HepG2 (cell line): ENCODE measurements around the gene CENPB. TPM values are rescaled to one million over a fixed set of nuclear protein-coding genes. Genes with fewer than 3 reads are reported as not detected.

Experiments used
- ATAC-seq: fragments of 200-7000 bp; cut with Tn5 transposase; 3 replicates; pipeline ENCODE4 v1.9.1; 2020; ENCODE audit warnings: mild to moderate bottlenecking, moderate library complexity
- BruUV-seq: library from RNA; stranded (reverse); fragments of 400-500 nt; replicated peaks from 2 replicates; lab custom pipeline; 2021; lab: Mats Ljungman, UMichigan
- CTCF ChIA-PET: fragments of 300-600 bp; formaldehyde crosslinking; extraction: SDS; loops from one replicate; lab custom pipeline; 2021; ENCODE audit warnings: low total read pairs, inconsistent platforms, low intra/inter-chr PET ratio; lab: Yijun Ruan, JAX
- POLR2A ChIA-PET: fragments of 350-600 bp; sonication (Branson Sonifier 250); formaldehyde crosslinking; loops from one replicate; lab custom pipeline; 2020; ENCODE audit warnings: antibody characterized with exemption, inconsistent platforms; lab: Yijun Ruan, JAX
- DNase-seq: peaks from one replicate; pipeline ENCODE4 v3.0.0-alpha.2; 2015; ENCODE audit warnings: low spot score
- FAIRE-seq: peaks from 3 replicates; lab custom pipeline; 2011; peaks lifted over from hg19 to GRCh38; lab: Jason Lieb, UNC
- H2AFZ ChIP-seq: one replicate; pipeline ENCODE4 v1.6.1; 2011; ENCODE audit warnings: low read length, inconsistent platforms
- H3K27ac ChIP-seq: fragments of 300-600 bp; 3 replicates; pipeline ENCODE4 v1.8.0; 2011; ENCODE audit warnings: mixed run types, mild to moderate bottlenecking, mixed read lengths, low read length, inconsistent platforms; ENCODE audit not compliant: insufficient read depth; ENCODE audit errors: extremely low read length
- H3K27me3 ChIP-seq, 2 experiments: fragments of 200-600 bp in 1 of 2; 2 replicates in 1 of 2; 3 replicates in 1 of 2; pipeline versions ENCODE4 v1.6.0 to v1.8.0; 2011; ENCODE audit warnings: low read length in 2 of 2, mild to moderate bottlenecking in 2 of 2, moderate library complexity in 2 of 2, inconsistent platforms in 1 of 2; ENCODE audit not compliant: insufficient read depth in 2 of 2, control insufficient read depth in 1 of 2
- H3K36me3 ChIP-seq, 2 experiments: fragments of 200-600 bp in 1 of 2; replicated peaks in 1 of 2; 2 replicates in 1 of 2; 3 replicates in 1 of 2; pipeline versions ENCODE4 v1.5.1 to v1.8.0; 2011; ENCODE audit warnings: low read length in 2 of 2, inconsistent platforms in 1 of 2; ENCODE audit not compliant: insufficient read depth in 2 of 2, control insufficient read depth in 1 of 2
- H3K4me1 ChIP-seq: 2 replicates; pipeline ENCODE4 v1.5.1; 2012; ENCODE audit warnings: low read length, inconsistent platforms; ENCODE audit not compliant: insufficient read depth
- H3K4me2 ChIP-seq: 2 replicates; pipeline ENCODE4 v1.6.0; 2011; ENCODE audit warnings: low read depth, low read length, inconsistent platforms
- H3K4me3 ChIP-seq, 3 experiments: fragments of 200-600 bp in 1 of 3; sonication (generic), shearing (Covaris generic) in 1 of 3; replicated peaks in 1 of 3; 2 replicates each; pipeline ENCODE4 v1.5.1; 2011 to 2016; ENCODE audit warnings: low read length in 3 of 3, inconsistent platforms in 2 of 3, low read depth in 2 of 3, mild to moderate bottlenecking in 2 of 3, control low read depth in 1 of 3, mixed read lengths in 1 of 3; ENCODE audit not compliant: insufficient read depth in 1 of 3
- H3K79me2 ChIP-seq: one replicate; pipeline ENCODE4 v1.6.1; 2011; ENCODE audit warnings: low read length, inconsistent platforms; ENCODE audit not compliant: insufficient read depth
- H3K9ac ChIP-seq: 2 replicates; pipeline ENCODE4 v1.6.0; 2011; ENCODE audit warnings: mild to moderate bottlenecking, low read depth, low read length, inconsistent platforms; ENCODE audit not compliant: insufficient read depth
- H3K9me3 ChIP-seq: 2 replicates; pipeline ENCODE4 v1.5.1; 2012; ENCODE audit warnings: mild to moderate bottlenecking, low read length
- H4K20me1 ChIP-seq: 2 replicates; pipeline ENCODE4 v1.6.0; 2011; ENCODE audit warnings: inconsistent platforms, mild to moderate bottlenecking, low read length, moderate library complexity; ENCODE audit not compliant: insufficient read depth
- GATAD1 ChIP-seq: IDR thresholded peaks from 2 replicates; pipeline ENCODE4 v1.6.1; 2016; ENCODE audit warnings: missing genetic modification reagents, missing compliant biosample characterization
- HNRNPLL ChIP-seq: fragments of 200-400 bp; formaldehyde crosslinking; IDR thresholded peaks from 2 replicates; pipeline ENCODE4 v1.6.1; 2017; ENCODE audit warnings: mild to moderate bottlenecking, low read depth, low read length; ENCODE audit not compliant: poor library complexity, severe bottlenecking
- PRMT3 ChIP-seq: sonication (generic); formaldehyde crosslinking; IDR thresholded peaks from 2 replicates; pipeline ENCODE4 v1.8.1; 2022; ENCODE audit warnings: low read depth, mild to moderate bottlenecking, moderate library complexity, missing genetic modification reagents, borderline replicate concordance
- SMYD3 ChIP-seq: sonication (generic); formaldehyde crosslinking; IDR thresholded peaks from 2 replicates; pipeline ENCODE4 v1.8.1; 2023; ENCODE audit warnings: mild to moderate bottlenecking, missing genetic modification reagents
- STAT5B ChIP-seq: sonication (generic); formaldehyde crosslinking; IDR thresholded peaks from 2 replicates; pipeline ENCODE4 v1.4.0; 2020; ENCODE audit warnings: missing genetic modification reagents
- TOPORS ChIP-seq: sonication (generic); formaldehyde crosslinking; IDR thresholded peaks from 2 replicates; pipeline ENCODE4 v1.8.0; 2023; ENCODE audit warnings: mild to moderate bottlenecking, missing genetic modification reagents
- ZNF746 ChIP-seq: sonication (generic); formaldehyde crosslinking; IDR thresholded peaks from 2 replicates; pipeline ENCODE4 v1.8.0; 2022; ENCODE audit warnings: mild to moderate bottlenecking, missing genetic modification reagents
- ZNF83 ChIP-seq: sonication (generic); formaldehyde crosslinking; IDR thresholded peaks from 2 replicates; pipeline ENCODE4 v1.4.0; 2020; ENCODE audit warnings: missing genetic modification reagents, mild to moderate bottlenecking, borderline replicate concordance
- ZNF839 ChIP-seq: sonication (generic); formaldehyde crosslinking; IDR thresholded peaks from 2 replicates; pipeline ENCODE4 v1.4.0; 2020; ENCODE audit warnings: missing genetic modification reagents, mild to moderate bottlenecking, borderline replicate concordance
- ZSCAN5A ChIP-seq: sonication (generic); formaldehyde crosslinking; IDR thresholded peaks from 2 replicates; pipeline ENCODE4 v1.8.0; 2022; ENCODE audit warnings: mild to moderate bottlenecking, missing genetic modification reagents, borderline replicate concordance
- WGBS: methylation state at CpG from one replicate; pipeline ENCODE4 v1.1.6; 2017; ENCODE audit warnings: low lambda C conversion rate; 5-methylcytosine and 5-hydroxymethylcytosine counted together
- in situ Hi-C: cut with HindIII; loops from 2 replicates; pipeline ENCODE4 v1.10.0; 2017; ENCODE audit warnings: low pct_unique_long_range_greater_than_20kb; ENCODE audit not compliant: extremely low pct_ligation_motif_present
- intact Hi-C: fragments of 100-400 bp; cut with micrococcal nuclease; formaldehyde crosslinking; loops from one replicate; pipeline ENCODE4 v1.10.0; 2022; ENCODE audit not compliant: unreplicated experiment
- polyA plus RNA-seq, 8 experiments: library from polyadenylated mRNA; depleted of rRNA in 3 of 8; stranded (reverse) in 7 of 8; unstranded in 1 of 8; fragments of >200 nt; fragmentation: Illumina TruSeq in 4 of 8; extraction: Trizol in 4 of 8; gene quantifications; 2 replicates each; pipeline versions ENCODE4 v1.2.1 to v1.2.3, GENCODE V29; 2011 to 2016; ENCODE audit warnings: low read depth in 4 of 8, missing spikeins in 1 of 8, mixed read lengths in 1 of 8; ENCODE audit not compliant: insufficient read depth in 1 of 8
- total RNA-seq, 5 experiments: library from RNA; depleted of rRNA; stranded (reverse); fragments of >200 nt; fragmentation: Illumina TruSeq; extraction: Trizol; gene quantifications; 2 replicates each; pipeline ENCODE4 v1.2.3, GENCODE V29; 2016; ENCODE audit warnings: low read depth in 1 of 5
- TF ChIP-seq, protein P1 (sequence below): sonication (generic); formaldehyde crosslinking; IDR thresholded peaks from 2 replicates; pipeline ENCODE4 v1.5.0; 2020; ENCODE audit warnings: missing genetic modification reagents
- TF ChIP-seq, protein P2 (sequence below): sonication (generic); formaldehyde crosslinking; IDR thresholded peaks from 2 replicates; pipeline ENCODE4 v1.4.0; 2020; ENCODE audit warnings: missing genetic modification reagents, mild to moderate bottlenecking, borderline replicate concordance
- TF ChIP-seq, protein P3 (sequence below): sonication (generic); formaldehyde crosslinking; IDR thresholded peaks from 2 replicates; pipeline ENCODE4 v1.8.1; 2023; ENCODE audit warnings: mild to moderate bottlenecking, missing genetic modification reagents, borderline replicate concordance

CENPB gene
- total and polyA plus RNA-seq, 2 of the 13 experiments (the other 11 are each of a cell fraction or from before 2014, with no cell fraction given) = 10.4 to 54.5 TPM

DNA sequence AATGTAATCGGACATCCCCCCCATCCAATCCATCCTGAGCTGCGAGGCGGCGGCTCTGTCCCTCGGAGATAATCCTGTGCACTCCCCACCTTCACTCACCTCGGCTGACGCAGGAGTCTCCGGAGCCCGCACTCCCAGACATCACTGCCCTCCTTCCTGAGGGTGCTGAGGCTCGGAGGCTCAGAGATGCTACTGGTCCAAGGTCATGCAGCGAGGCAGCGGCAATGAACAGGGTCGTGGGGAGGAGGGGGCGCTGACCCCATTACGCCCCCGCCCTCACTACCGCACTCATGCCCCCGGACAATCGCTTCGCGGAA, 19.5 kb downstream of the CENPB start:
- no peaks in the 10 kb centered on the region for H3K9me3 ChIP-seq
- peak overlapping the region; percentile 39 for H3K27ac ChIP-seq
- H3K27me3 ChIP-seq = no peaks in the 10 kb centered on the region
- ATAC-seq = peak; percentile 10; the same call in 2 of the 3 replicates
- peak overlapping the region; percentile 81 for H3K9ac ChIP-seq
- H3K4me2 ChIP-seq = peak overlapping the region; percentile 97
- no peak for FAIRE-seq
- no peak overlapping the region for H2AFZ ChIP-seq
- intact Hi-C loops = no loop called here
- in situ Hi-C loops = no loop called here
- 3% methylated on average over 16 of the region's 21 CpGs for whole genome bisulfite sequencing
- H3K36me3 ChIP-seq = no peaks in the 10 kb centered on the region
- ChIA-PET POLR2A (interaction anchor here (0.8 to 3.4 kb wide), 11 partner anchors 11 to 369 kb away, joined by 3 to 74 read pairs (median 7); partner anchors contain the start of genes AP5S1, CDC25B, CENPB and MAVS), CTCF (no interaction called here)
- H3K4me3 ChIP-seq = peak overlapping the region; percentile 72 to 93 (median 89)
- no peak for DNase-seq
- H3K4me1 ChIP-seq = peaks cover 69% of the 10 kb centered on the region
- H3K79me2 ChIP-seq = peaks cover 22% of the 10 kb centered on the region
- no peaks in the 10 kb centered on the region for H4K20me1 ChIP-seq
- TSS peak; percentile 50 for BruUV-seq
- peak; percentile 89 for TF ChIP-seq ZNF83 (CRISPR knock-in tag)
- peak; percentile 73; the same call in 1 of the 2 replicates for TF ChIP-seq ZNF839 (CRISPR knock-in tag)
- 0 out of 2 replicates have a peak, but pooled peaks have one; percentile 7 for TF ChIP-seq STAT5B (CRISPR knock-in tag)
- TF ChIP-seq HNRNPLL = peak; percentile 4
- 0 out of 2 replicates have a peak, but pooled peaks have one; percentile 37 for TF ChIP-seq PRMT3
- TF ChIP-seq SMYD3 (CRISPR knock-in tag) = peak; percentile 34; the same call in 1 of the 2 replicates
- TF ChIP-seq TOPORS (CRISPR knock-in tag) = 0 out of 2 replicates have a peak, but pooled peaks have one; percentile 17
- TF ChIP-seq ZSCAN5A (CRISPR knock-in tag) = peak; percentile 88; the same call in 1 of the 2 replicates
- TF ChIP-seq, protein P1, sequence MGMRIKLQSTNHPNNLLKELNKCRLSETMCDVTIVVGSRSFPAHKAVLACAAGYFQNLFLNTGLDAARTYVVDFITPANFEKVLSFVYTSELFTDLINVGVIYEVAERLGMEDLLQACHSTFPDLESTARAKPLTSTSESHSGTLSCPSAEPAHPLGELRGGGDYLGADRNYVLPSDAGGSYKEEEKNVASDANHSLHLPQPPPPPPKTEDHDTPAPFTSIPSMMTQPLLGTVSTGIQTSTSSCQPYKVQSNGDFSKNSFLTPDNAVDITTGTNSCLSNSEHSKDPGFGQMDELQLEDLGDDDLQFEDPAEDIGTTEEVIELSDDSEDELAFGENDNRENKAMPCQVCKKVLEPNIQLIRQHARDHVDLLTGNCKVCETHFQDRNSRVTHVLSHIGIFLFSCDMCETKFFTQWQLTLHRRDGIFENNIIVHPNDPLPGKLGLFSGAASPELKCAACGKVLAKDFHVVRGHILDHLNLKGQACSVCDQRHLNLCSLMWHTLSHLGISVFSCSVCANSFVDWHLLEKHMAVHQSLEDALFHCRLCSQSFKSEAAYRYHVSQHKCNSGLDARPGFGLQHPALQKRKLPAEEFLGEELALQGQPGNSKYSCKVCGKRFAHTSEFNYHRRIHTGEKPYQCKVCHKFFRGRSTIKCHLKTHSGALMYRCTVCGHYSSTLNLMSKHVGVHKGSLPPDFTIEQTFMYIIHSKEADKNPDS (CRISPR knock-in tag) = 0 out of 2 replicates have a peak, but pooled peaks have one; percentile 8
- peak; percentile 55; the same call in 1 of the 2 replicates for TF ChIP-seq ZNF746
- TF ChIP-seq, protein P2, sequence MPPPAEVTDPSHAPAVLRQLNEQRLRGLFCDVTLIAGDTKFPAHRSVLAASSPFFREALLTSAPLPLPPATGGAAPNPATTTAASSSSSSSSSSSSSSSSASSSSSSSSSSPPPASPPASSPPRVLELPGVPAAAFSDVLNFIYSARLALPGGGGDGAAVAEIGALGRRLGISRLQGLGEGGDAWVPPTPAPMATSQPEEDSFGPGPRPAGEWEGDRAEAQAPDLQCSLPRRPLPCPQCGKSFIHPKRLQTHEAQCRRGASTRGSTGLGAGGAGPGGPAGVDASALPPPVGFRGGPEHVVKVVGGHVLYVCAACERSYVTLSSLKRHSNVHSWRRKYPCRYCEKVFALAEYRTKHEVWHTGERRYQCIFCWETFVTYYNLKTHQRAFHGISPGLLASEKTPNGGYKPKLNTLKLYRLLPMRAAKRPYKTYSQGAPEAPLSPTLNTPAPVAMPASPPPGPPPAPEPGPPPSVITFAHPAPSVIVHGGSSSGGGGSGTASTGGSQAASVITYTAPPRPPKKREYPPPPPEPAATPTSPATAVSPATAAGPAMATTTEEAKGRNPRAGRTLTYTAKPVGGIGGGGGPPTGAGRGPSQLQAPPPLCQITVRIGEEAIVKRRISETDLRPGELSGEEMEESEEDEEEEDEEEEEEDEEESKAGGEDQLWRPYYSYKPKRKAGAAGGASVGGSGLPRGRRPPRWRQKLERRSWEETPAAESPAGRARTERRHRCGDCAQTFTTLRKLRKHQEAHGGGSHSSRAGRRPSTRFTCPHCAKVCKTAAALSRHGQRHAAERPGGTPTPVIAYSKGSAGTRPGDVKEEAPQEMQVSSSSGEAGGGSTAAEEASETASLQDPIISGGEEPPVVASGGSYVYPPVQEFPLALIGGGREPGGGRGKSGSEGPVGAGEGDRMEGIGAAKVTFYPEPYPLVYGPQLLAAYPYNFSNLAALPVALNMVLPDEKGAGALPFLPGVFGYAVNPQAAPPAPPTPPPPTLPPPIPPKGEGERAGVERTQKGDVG (CRISPR knock-in tag) = 0 out of 2 replicates have a peak, but pooled peaks have one; percentile 17
- no peak for TF ChIP-seq GATAD1 (CRISPR knock-in tag)
- TF ChIP-seq, protein P3, sequence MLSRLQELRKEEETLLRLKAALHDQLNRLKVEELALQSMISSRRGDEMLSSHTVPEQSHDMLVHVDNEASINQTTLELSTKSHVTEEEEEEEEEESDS = no peak
